Middle frontal gyrus (tissue), 1 donor: Measurements from ENCODE around the gene UFSP1.
"Not testable (repeated sequence)": the region's sequence is repeated elsewhere in the genome, so short reads cannot be mapped to it uniquely, and the experiment has no call there.

Experiments used
- DNase-seq: peaks from one replicate; pipeline ENCODE4 v3.0.0-alpha.2; 2015; ENCODE audit warnings: low spot score; ENCODE audit errors: extremely low spot score

UFSP1 gene

GRCh38 chr7:100860702-100861615 is 28.6 kb downstream of the UFSP1 start:
- DNase-seq, result no peak

GRCh38 chr7:100859856-100860255 is 29.7 kb downstream of the UFSP1 start:
- DNase-seq, result no peak

DNA sequence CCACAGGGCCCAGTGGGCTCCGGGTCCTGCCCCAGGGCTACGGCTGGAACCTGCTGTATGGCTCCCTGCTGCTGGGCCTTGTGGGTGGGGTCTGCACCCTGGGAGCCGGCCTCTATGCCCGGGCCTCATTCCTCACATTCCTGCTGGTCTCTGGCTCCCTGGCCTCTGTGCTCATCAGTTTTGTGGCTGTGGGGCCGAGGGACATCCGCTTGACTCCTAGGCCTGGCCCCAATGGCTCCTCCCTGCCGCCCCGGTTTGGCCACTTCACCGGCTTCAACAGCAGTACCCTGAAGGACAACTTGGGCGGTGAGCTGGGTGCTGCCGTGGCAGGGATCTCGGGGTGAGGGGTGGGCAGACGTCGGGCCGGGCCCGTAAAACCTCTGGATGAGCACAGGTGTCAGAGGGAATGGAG is 32.6 kb downstream of the UFSP1 start:
- no peak for DNase-seq

GRCh38 chr7:100855515-100855914 is 34.0 kb downstream of the UFSP1 start:
- DNase-seq, result no peak

DNA sequence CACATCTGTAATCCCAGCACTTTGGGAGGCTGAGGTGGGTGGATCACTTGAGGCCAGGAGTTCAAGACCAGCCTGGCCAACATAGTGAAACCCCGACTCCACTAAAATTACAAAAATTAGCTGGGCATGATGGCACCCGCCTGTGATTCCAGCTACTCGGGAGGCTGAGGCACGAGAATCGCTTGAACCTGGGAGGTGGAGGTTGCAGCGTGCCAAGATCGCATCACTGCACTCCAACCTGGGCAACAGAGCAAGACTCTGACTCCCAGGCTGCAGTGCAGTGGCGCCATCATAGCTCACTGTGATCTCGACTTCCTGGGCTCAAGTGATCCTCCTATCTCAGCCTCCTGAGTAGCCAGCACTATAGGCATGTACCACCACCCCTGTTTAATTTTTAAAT is 34.6 kb downstream of the UFSP1 start:
- DNase-seq, result not testable (repeated sequence)

DNA sequence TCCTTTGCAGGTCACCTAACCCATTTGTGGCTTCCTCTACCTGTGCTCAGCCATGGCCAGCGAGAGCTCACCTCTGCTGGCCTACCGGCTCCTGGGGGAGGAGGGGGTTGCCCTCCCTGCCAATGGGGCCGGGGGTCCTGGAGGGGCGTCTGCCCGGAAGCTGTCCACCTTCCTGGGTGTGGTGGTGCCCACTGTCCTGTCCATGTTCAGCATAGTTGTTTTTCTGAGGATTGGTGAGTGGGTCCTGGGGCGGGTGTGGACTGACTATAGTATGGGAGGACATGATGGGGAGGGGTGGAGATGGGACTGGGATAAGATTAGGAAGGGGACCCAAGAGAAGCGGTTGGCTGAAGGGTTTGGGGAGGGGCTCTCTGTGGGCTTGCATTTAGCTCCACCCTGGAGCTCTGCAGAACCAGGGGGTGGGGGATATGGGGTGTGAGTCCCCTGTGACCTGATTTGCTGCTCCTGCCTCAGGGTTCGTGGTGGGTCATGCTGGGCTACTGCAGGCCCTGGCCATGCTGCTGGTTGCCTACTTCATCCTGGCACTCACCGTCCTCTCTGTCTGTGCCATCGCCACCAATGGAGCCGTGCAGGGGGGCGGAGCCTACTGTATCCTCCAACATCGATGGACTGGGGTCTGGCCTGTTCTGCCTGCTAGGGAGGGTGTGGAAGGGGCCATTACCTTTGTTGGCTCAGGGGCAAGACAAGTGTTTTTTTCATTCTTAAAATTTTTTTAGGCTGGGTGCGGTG is 35.2 kb downstream of the UFSP1 start:
- no peak for DNase-seq

DNA sequence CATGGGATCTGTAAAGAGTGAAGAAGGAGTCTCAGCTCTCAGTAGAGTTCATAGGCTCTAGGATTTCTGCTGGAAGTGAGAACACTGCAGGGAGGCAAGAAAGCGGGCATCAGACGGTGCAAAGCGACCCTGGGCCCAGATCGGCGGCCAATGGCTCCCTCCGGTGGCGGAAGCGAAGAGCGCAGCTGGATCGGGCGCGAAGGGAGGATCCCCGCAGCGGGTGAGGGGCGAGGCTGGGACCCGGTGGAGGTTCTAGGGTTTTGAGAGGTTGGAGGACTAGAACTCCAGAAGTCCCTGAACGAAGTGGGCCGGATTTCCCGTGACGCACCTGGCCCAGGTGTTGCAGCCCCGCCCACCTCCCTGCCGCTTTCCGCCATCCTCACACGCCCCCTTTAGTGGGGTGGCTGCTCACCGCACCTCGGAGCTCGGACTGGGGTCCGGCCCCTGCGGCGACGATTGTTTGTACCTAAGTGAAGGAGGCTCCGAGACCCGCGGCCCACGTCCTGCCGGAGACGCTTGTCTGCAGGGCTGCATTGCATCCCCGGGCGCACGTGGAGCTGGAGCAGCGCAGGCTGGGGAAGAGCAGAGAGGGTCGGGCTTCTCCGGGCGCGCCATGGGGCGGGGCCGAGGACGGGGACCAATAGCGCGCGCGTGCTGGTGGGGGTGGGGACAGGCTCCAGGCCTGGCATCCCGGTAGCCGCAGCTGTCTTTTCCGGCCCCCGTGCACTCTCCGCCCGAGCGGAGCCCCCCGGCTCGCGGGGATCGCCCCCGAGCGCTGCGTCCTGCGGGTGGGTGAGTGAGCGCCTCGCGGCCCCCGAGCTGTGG is 37.3 kb downstream of the UFSP1 start, which contains the start of gene SLC12A9:
TSS of gene SLC12A9 (plus strand) at position 666 of the 825 bp plus-strand sequence. CDS start 1,485 bp downstream, outside the sequence.
- DNase-seq, result peak; percentile 79

- no peak for DNase-seq
These were observed 42.2 kb downstream of the UFSP1 start for GRCh38 chr7:100847360-100847759.

DNA sequence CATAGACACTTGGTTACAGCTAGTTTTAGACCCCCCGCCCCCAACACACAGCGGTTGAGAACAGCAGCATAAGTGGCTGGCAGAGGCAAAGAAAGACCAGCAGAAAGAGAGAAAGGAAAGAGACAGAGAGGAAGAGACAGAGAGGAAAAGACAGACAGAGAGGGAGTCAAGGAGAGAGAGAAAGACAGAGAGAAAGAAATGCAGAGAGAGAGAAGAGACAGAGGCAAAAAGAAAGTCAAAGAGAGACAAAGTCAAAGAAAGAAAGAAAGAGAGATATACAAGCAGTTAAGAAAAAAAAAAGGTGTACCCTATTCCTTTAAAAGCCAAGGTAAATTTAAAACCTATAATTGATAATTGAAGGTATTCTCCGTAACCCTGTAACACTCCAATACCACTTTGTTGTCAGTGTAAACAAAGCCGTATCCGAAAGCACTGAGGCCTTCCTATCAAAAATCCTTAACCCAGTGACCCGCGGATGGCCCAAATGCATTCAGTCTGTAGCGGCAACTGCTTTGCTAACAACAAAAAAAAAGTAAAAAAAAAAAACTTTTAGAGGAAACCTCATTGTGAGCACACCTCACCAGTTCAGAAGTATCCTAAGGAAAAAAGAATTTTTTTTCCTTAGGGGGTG is 48.9 kb downstream of the UFSP1 start:
- DNase-seq, result no peak

- no peak for DNase-seq
These were observed 50.2 kb downstream of the UFSP1 start for GRCh38 chr7:100839361-100839760.
